Ascending aorta (tissue), 2 donors: Measurements from ENCODE around the gene MEOX1. TPM values are rescaled to one million over a fixed set of nuclear protein-coding genes. Genes with fewer than 3 reads are reported as not detected.

Experiments used
- DNase-seq, 2 donors: peaks; one replicate each; pipeline ENCODE4 v3.0.0-alpha.2; 2019; ENCODE audit warnings: low spot score in 2 of 2
- H3K27ac ChIP-seq, 2 donors: fragments of 200-600 bp; sonication (generic); one replicate each; pipeline ENCODE4 v1.5.1; 2016 to 2017; ENCODE audit warnings: mild to moderate bottlenecking in 1 of 2
- H3K27me3 ChIP-seq: fragments of 200-600 bp; sonication (generic); one replicate; pipeline ENCODE4 v1.5.1; 2017
- H3K36me3 ChIP-seq, 2 donors: fragments of 200-600 bp; sonication (generic); one replicate each; pipeline ENCODE4 v1.5.1; 2016
- H3K4me1 ChIP-seq, 2 donors: fragments of 200-600 bp; sonication (generic); one replicate each; pipeline ENCODE4 v1.5.1; 2016 to 2017; ENCODE audit warnings: mild to moderate bottlenecking in 1 of 2
- H3K4me3 ChIP-seq, 2 donors: fragments of 200-600 bp; sonication (generic); one replicate each; pipeline ENCODE4 v1.5.1; 2016 to 2017; ENCODE audit warnings: mild to moderate bottlenecking in 1 of 2
- H3K9me3 ChIP-seq, 2 donors: fragments of 200-600 bp; sonication (generic); one replicate each; pipeline ENCODE4 v1.5.1; 2016
- intact Hi-C: fragments of 100-400 bp; cut with DNase I; formaldehyde crosslinking; loops from one replicate; pipeline ENCODE4 v1.15.1; 2023
- total RNA-seq: library from RNA; depleted of rRNA; stranded (reverse); fragments of >200 nt; gene quantifications from one replicate; pipeline ENCODE4 v1.1.0, GENCODE V29; 2016
- TF ChIP-seq, protein P1 (sequence below), 3 experiments: fragments of 200-600 bp in 2 of 3; fragments of 450-650 bp in 1 of 3; sonication (generic) in 2 of 3; IDR thresholded peaks; one replicate each; pipeline ENCODE4 v1.5.1; 2016 to 2019; ENCODE audit warnings: antibody characterized with exemption in 3 of 3, mild to moderate bottlenecking in 1 of 3, moderate library complexity in 1 of 3

Gene MEOX1
- 17.8 TPM for total RNA-seq

DNA sequence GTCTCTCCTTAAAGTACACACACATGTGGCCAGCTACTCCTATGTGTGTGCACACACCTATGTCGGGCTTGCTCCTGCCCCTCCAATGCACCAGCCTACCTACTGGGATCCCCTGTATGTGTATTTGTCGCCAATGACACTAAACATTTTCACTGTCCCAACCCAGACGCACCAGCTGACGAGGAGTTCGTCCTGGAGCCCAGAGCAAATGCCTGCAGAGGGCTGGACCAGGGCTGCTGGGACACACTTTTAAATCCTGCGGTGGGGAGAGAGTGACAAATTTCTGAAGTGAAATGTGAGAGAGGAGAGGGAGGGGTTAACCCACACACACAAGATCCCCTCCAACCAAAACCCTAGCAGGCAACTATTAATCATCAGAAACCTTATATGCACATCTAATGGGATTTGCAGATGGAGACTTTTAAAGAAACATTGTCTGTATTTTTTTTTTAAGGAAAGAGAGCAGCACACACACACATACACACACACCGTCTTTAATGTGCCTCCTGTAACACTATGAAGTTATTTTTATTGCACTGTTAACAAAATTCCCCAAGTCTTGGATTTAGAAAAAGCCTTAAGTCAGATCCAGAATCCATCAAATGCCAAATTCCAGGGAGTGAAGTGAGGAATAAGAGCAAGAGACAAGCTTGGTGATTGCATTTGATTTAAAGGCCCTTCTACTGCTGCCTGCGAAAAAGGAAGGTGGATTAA, at the start of gene MEOX1:
Gene MEOX1 (minus strand): TSS at position 224 of the 714 bp plus-strand sequence. CDS start 388 bp downstream, outside the sequence.
- H3K27ac ChIP-seq, result no peak within 1 kb of the TSS
- peaks cover 0 to 7% of the 10 kb centered on the region in 2 donors for H3K4me1 ChIP-seq
- DNase-seq, result no peak
- H3K4me3 ChIP-seq, result peak within 1 kb of the TSS in 1 of 2 donors; percentile 3
- H3K9me3 ChIP-seq, result no peaks in the 10 kb centered on the region
- no peaks in the 10 kb centered on the region for H3K27me3 ChIP-seq
- TF ChIP-seq, protein P1, sequence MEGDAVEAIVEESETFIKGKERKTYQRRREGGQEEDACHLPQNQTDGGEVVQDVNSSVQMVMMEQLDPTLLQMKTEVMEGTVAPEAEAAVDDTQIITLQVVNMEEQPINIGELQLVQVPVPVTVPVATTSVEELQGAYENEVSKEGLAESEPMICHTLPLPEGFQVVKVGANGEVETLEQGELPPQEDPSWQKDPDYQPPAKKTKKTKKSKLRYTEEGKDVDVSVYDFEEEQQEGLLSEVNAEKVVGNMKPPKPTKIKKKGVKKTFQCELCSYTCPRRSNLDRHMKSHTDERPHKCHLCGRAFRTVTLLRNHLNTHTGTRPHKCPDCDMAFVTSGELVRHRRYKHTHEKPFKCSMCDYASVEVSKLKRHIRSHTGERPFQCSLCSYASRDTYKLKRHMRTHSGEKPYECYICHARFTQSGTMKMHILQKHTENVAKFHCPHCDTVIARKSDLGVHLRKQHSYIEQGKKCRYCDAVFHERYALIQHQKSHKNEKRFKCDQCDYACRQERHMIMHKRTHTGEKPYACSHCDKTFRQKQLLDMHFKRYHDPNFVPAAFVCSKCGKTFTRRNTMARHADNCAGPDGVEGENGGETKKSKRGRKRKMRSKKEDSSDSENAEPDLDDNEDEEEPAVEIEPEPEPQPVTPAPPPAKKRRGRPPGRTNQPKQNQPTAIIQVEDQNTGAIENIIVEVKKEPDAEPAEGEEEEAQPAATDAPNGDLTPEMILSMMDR (IDR thresholded peaks at IDR 0.05), result no peak
- no peaks in the 10 kb centered on the region for H3K36me3 ChIP-seq
- intact Hi-C loops, result no loop called here

DNA sequence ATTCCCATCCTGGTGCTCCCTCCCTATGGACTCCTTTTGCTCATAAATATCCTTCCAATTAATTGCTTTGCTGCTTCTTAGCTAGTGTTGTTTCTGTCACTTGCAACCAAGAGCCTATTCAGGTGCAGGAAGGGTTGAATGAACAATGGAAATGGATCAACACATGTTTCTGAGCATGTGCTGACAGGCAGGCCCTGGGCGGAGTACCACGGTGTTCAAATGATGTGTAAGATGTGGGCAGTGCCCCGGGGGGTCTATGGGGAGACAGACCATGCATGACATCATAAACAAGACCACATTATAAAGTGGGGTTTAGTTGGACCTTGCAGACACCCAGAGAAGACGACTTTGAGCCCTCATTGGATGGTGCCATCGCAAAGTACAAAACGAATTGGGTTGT, 48.4 kb upstream of the MEOX1 start:
- H3K9me3 ChIP-seq, result no peaks in the 10 kb centered on the region
- H3K4me1 ChIP-seq, result peaks cover 0 to 3% of the 10 kb centered on the region in 2 donors
- no peaks in the 10 kb centered on the region for H3K36me3 ChIP-seq
- DNase-seq, result no peak
- H3K4me3 ChIP-seq, result no peak overlapping the region
- intact Hi-C loops, result no loop called here
- H3K27ac ChIP-seq, result no peak overlapping the region
- H3K27me3 ChIP-seq, result no peaks in the 10 kb centered on the region
- TF ChIP-seq, protein P1 (IDR thresholded peaks at IDR 0.05), result no peak

DNA sequence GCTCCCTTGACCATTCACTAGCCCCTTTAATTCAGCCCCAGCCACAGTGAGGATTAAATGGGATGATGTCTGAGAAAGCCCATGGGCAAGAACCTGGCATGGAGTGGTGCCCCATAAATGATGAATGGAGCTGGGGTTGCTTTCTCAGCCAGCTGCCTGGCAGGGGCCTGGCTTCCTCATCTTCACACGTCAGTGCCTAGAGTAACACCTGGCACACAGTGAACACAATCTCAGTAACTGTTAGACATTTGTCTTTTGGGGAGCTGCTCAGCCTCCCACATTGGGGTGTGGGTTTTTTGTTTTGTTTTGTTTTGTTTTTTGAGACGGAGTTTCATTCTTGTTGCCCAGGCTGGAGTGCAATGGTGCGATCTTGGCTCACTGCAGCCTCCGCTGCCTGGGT, 47.5 kb upstream of the MEOX1 start:
- Histone ChIP-seq H3K27me3 (no peaks in the 10 kb centered on the region), H3K4me3 (no peak overlapping the region), H3K36me3 (no peaks in the 10 kb centered on the region), H3K9me3 (no peaks in the 10 kb centered on the region), H3K4me1 (peaks cover 0 to 3% of the 10 kb centered on the region in 2 donors), H3K27ac (no peak overlapping the region)
- DNase-seq, result no peak
- TF ChIP-seq, protein P1 (IDR thresholded peaks at IDR 0.05), result no peak
- intact Hi-C loops, result no loop called here

DNA sequence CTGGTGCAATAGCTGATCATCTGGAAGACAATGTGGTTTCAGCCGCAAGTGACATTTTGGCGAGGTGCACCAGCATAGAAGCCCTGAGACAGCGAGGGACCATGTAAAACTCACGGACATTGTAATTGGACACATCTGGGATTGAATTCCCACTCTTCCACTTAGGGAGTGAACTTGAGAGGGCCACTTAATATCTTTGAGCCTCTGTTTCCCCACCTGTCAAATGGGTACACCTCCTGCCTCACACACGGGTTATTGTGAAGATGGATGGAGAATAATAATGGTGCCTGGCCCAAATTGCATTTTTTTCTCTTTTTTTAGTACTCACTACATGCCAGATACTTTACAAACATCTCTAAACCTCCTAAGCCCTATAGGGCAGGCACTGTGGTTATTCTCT, 45.5 kb upstream of the MEOX1 start:
- H3K4me3 ChIP-seq, result no peak overlapping the region
- H3K4me1 ChIP-seq, result no peaks in the 10 kb centered on the region
- H3K9me3 ChIP-seq, result no peaks in the 10 kb centered on the region
- DNase-seq, result no peak
- no peak overlapping the region for H3K27ac ChIP-seq
- TF ChIP-seq, protein P1 (IDR thresholded peaks at IDR 0.05), result no peak
- H3K36me3 ChIP-seq, result no peaks in the 10 kb centered on the region
- H3K27me3 ChIP-seq, result no peaks in the 10 kb centered on the region
- intact Hi-C loops, result no loop called here

DNA sequence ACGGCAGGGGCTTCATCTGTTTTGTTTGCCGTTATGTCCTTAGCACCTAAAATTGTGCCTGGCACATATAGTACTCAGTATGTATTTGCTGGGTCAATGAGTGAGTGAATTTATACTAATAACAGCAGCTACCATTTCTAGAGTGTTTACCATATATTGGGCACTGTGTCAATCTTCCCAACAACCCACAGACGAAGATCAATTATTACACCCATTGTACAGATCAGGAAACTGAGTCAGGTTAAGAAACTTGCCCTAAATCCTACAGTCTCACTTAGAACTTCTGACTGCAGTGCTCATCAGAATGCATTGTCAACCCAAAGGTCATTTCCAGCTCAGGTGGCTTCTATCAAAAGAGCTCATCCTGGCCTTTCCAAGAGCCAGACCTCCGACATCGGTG, 44.5 kb upstream of the MEOX1 start:
- DNase-seq, result no peak
- TF ChIP-seq, protein P1 (IDR thresholded peaks at IDR 0.05), result no peak
- H3K4me1 ChIP-seq, result no peaks in the 10 kb centered on the region
- H3K9me3 ChIP-seq, result no peaks in the 10 kb centered on the region
- no peaks in the 10 kb centered on the region for H3K27me3 ChIP-seq
- no peak overlapping the region for H3K4me3 ChIP-seq
- H3K36me3 ChIP-seq, result no peaks in the 10 kb centered on the region
- intact Hi-C loops, result no loop called here
- no peak overlapping the region for H3K27ac ChIP-seq
